GM06990 (cell line): ENCODE data around the gene NFX1.

Source experiments
- DNase-seq: peaks from one replicate; pipeline ENCODE4 v3.0.0-alpha.2; 2011; ENCODE audit not compliant: insufficient read length; ENCODE audit errors: extremely low read depth
- H3K27me3 ChIP-seq: replicated peaks from 2 replicates; pipeline ENCODE4 v1.6.0; 2011; ENCODE audit warnings: low read length; ENCODE audit not compliant: control insufficient read depth, insufficient read depth
- H3K36me3 ChIP-seq: 2 replicates; pipeline ENCODE4 v1.5.1; 2011; ENCODE audit warnings: low read length; ENCODE audit not compliant: control insufficient read depth, insufficient read depth
- H3K4me3 ChIP-seq: replicated peaks from 2 replicates; pipeline ENCODE4 v1.5.1; 2011; ENCODE audit warnings: low read depth, mild to moderate bottlenecking, control low read depth, low read length
- CTCF ChIP-seq: IDR thresholded peaks from 2 replicates; pipeline ENCODE4 v1.5.1; 2011; ENCODE audit warnings: low read length, control low read depth, mild to moderate bottlenecking, inconsistent platforms; ENCODE audit not compliant: insufficient read depth, poor library complexity, severe bottlenecking

Gene NFX1

GRCh38 chr9:33246269-33246860, 44.0 kb upstream of the NFX1 start:
- Histone ChIP-seq H3K36me3 (peaks cover 2% of the 10 kb centered on the region), H3K27me3 (no peaks in the 10 kb centered on the region), H3K4me3 (no peak overlapping the region)
- DNase-seq, result no peak
- TF ChIP-seq CTCF, result no peak

- H3K36me3 ChIP-seq, result peaks cover 4% of the 10 kb centered on the region
- H3K27me3 ChIP-seq, result no peaks in the 10 kb centered on the region
- TF ChIP-seq CTCF, result no peak
- no peak for DNase-seq
- H3K4me3 ChIP-seq, result no peak overlapping the region
Observed at GRCh38 chr9:33248606-33249005, 41.7 kb upstream of the NFX1 start.

- Histone ChIP-seq H3K4me3 (no peak overlapping the region), H3K27me3 (no peaks in the 10 kb centered on the region), H3K36me3 (peaks cover 5% of the 10 kb centered on the region)
- TF ChIP-seq CTCF, result no peak
- peak; percentile 36 for DNase-seq
Observed at GRCh38 chr9:33249087-33249658, 41.1 kb upstream of the NFX1 start.

- Histone ChIP-seq H3K4me3 (no peak overlapping the region), H3K36me3 (peaks cover 11% of the 10 kb centered on the region), H3K27me3 (no peaks in the 10 kb centered on the region)
- no peak for DNase-seq
- no peak for TF ChIP-seq CTCF
Observed at GRCh38 chr9:33249983-33250382, 40.3 kb upstream of the NFX1 start.

- peaks cover 16% of the 10 kb centered on the region for H3K36me3 ChIP-seq
- H3K27me3 ChIP-seq, result no peaks in the 10 kb centered on the region
- no peak for DNase-seq
- H3K4me3 ChIP-seq, result no peak overlapping the region
- no peak for TF ChIP-seq CTCF
Observed at GRCh38 chr9:33250458-33250995, 39.8 kb upstream of the NFX1 start.
